GM12878 (cell line): ENCODE results near the gene B3GALT5. TPM values are rescaled to one million over a fixed set of nuclear protein-coding genes. Genes with fewer than 3 reads are reported as not detected.

Experiments used
- ATAC-seq: fragments of 200-7000 bp; cut with Tn5 transposase; 3 replicates; pipeline ENCODE4 v1.9.1; 2020; ENCODE audit warnings: mild to moderate bottlenecking, moderate library complexity
- BruUV-seq: library from RNA; stranded (reverse); fragments of 400-500 nt; replicated peaks from 2 replicates; lab custom pipeline; 2021; lab: Mats Ljungman, UMichigan
- CTCF ChIA-PET: fragments of 300-600 bp; sonication (Branson Sonifier 250); formaldehyde crosslinking; extraction: SDS; loops from one replicate; lab custom pipeline; 2021; ENCODE audit warnings: inconsistent platforms; lab: Yijun Ruan, JAX
- POLR2A ChIA-PET: fragments of 350-600 bp; formaldehyde crosslinking; extraction: SDS; loops from one replicate; lab custom pipeline; 2021; ENCODE audit warnings: inconsistent platforms; lab: Charles Lee
- RAD21 ChIA-PET: fragments of 300-600 bp; sonication (Branson Sonifier 250); formaldehyde crosslinking; loops from one replicate; lab custom pipeline; 2023; ENCODE audit warnings: antibody characterized with exemption; ENCODE audit not compliant: unreplicated experiment; lab: Charles Lee
- SMC1A ChIA-PET: fragments of 300-600 bp; sonication (Branson Sonifier 250); formaldehyde crosslinking; loops from one replicate; lab custom pipeline; 2023; ENCODE audit not compliant: unreplicated experiment, uncharacterized antibody; lab: Charles Lee
- DNase-seq: peaks from one replicate; pipeline ENCODE4 v3.0.0-alpha.2; 2011; ENCODE audit warnings: low read depth, low spot score
- FAIRE-seq: peaks from 3 replicates; lab custom pipeline; 2011; peaks lifted over from hg19 to GRCh38; lab: Jason Lieb, UNC
- H2AFZ ChIP-seq: 2 replicates; pipeline ENCODE4 v1.6.0; 2011; ENCODE audit warnings: low read depth, low read length, control low read depth; ENCODE audit not compliant: control insufficient read depth
- H3K27ac ChIP-seq: 2 replicates; pipeline ENCODE4 v1.5.1; 2011; ENCODE audit warnings: control low read depth; ENCODE audit not compliant: control insufficient read depth, insufficient read depth
- H3K27me3 ChIP-seq, 2 experiments: replicated peaks in 1 of 2; 2 replicates each; pipeline versions ENCODE4 v1.6.0 to v1.6.1; 2011; ENCODE audit warnings: low read length in 1 of 2; ENCODE audit not compliant: control insufficient read depth in 2 of 2, insufficient read depth in 2 of 2
- H3K36me3 ChIP-seq, 2 experiments: 2 replicates each; pipeline ENCODE4 v1.5.1; 2011; ENCODE audit warnings: low read length in 1 of 2; ENCODE audit not compliant: control insufficient read depth in 2 of 2, insufficient read depth in 2 of 2
- H3K4me1 ChIP-seq: 2 replicates; pipeline ENCODE4 v1.6.1; 2011; ENCODE audit warnings: mild to moderate bottlenecking, low read length, moderate library complexity, mixed read lengths; ENCODE audit not compliant: control insufficient read depth, insufficient read depth
- H3K4me2 ChIP-seq: 2 replicates; pipeline ENCODE4 v1.6.0; 2011; ENCODE audit warnings: control low read depth; ENCODE audit not compliant: control insufficient read depth, insufficient read depth
- H3K4me3 ChIP-seq: fragments of 200-600 bp; sonication (generic); 2 replicates; pipeline ENCODE4 v1.5.1; 2016
- H3K79me2 ChIP-seq: 2 replicates; pipeline ENCODE4 v1.6.0; 2011; ENCODE audit warnings: low read length; ENCODE audit not compliant: control insufficient read depth, insufficient read depth
- H3K9ac ChIP-seq: 2 replicates; pipeline ENCODE4 v1.8.0; 2011; ENCODE audit warnings: low read length, control low read depth, mixed read lengths; ENCODE audit not compliant: control insufficient read depth, insufficient read depth
- H3K9me3 ChIP-seq: replicated peaks from 3 replicates; pipeline ENCODE4 v1.5.1; 2011; ENCODE audit warnings: mild to moderate bottlenecking, low read length; ENCODE audit not compliant: control insufficient read depth, insufficient read depth
- H4K20me1 ChIP-seq: 2 replicates; pipeline ENCODE4 v1.6.0; 2011; ENCODE audit not compliant: control insufficient read depth, insufficient read depth
- BRCA1 ChIP-seq: IDR thresholded peaks from 2 replicates; pipeline ENCODE4 v1.6.1; 2011; ENCODE audit warnings: low read depth, low read length, improper control_type of control experiment
- CBX5 ChIP-seq: sonication (generic); IDR thresholded peaks from 2 replicates; pipeline ENCODE4 v1.6.1; 2016; ENCODE audit warnings: low read depth, moderate library complexity, mild to moderate bottlenecking, inconsistent platforms
- HCFC1 ChIP-seq: fragments of 150-350 bp; IDR thresholded peaks from 2 replicates; pipeline ENCODE4 v1.6.1; 2014; ENCODE audit warnings: low read length
- HDGF ChIP-seq: fragments of 450-650 bp; IDR thresholded peaks from 2 replicates; pipeline ENCODE4 v1.6.1; 2016; ENCODE audit warnings: antibody characterized with exemption
- IRF4 ChIP-seq: IDR thresholded peaks from 2 replicates; pipeline ENCODE4 v1.6.1; 2011; ENCODE audit warnings: low read depth, low read length
- KDM1A ChIP-seq: fragments of 200-600 bp; sonication (generic); IDR thresholded peaks from 2 replicates; pipeline ENCODE4 v1.6.1; 2016; ENCODE audit warnings: borderline replicate concordance
- MTA3 ChIP-seq: IDR thresholded peaks from 2 replicates; pipeline ENCODE4 v1.6.1; 2012; ENCODE audit warnings: low read length, inconsistent platforms, borderline replicate concordance
- MYC ChIP-seq: IDR thresholded peaks from 2 replicates; pipeline ENCODE4 v1.6.1; 2011; ENCODE audit warnings: mild to moderate bottlenecking, low read length, moderate library complexity, inconsistent platforms; ENCODE audit not compliant: insufficient read depth, insufficient replicate concordance, insufficient read length, severe bottlenecking
- PAX8 ChIP-seq: fragments of 450-650 bp; IDR thresholded peaks from 2 replicates; pipeline ENCODE4 v1.6.1; 2017; ENCODE audit warnings: mild to moderate bottlenecking, moderate library complexity
- SMAD5 ChIP-seq: IDR thresholded peaks from 2 replicates; pipeline ENCODE4 v1.6.1; 2016; ENCODE audit warnings: antibody characterized with exemption, low read depth
- TBL1XR1 ChIP-seq: IDR thresholded peaks from 2 replicates; pipeline ENCODE4 v1.6.1; 2012; ENCODE audit warnings: low read depth, low read length, improper control_type of control experiment
- ZZZ3 ChIP-seq: IDR thresholded peaks from 2 replicates; pipeline ENCODE4 v1.6.1; 2011; ENCODE audit warnings: low read depth; ENCODE audit not compliant: control insufficient read depth, insufficient read length
- WGBS: methylation state at CpG from one replicate; pipeline ENCODE4 v1.1.6; 2016; ENCODE audit warnings: low lambda C conversion rate; ENCODE audit not compliant: insufficient replicate concordance, insufficient coverage; ENCODE audit errors: missing lambda C conversion rate; 5-methylcytosine and 5-hydroxymethylcytosine counted together
- in situ Hi-C: fragments of 300-500 bp; cut with MboI; formaldehyde crosslinking; loops from 9 replicates; pipeline ENCODE4 v1.14.3; 2018; ENCODE audit warnings: mixed read lengths
- intact Hi-C: fragments of 100-400 bp; cut with micrococcal nuclease; formaldehyde crosslinking; loops from one replicate; pipeline ENCODE4 v1.14.2; 2022; ENCODE audit not compliant: unreplicated experiment
- polyA plus RNA-seq, 11 experiments: library from polyadenylated mRNA; depleted of rRNA in 4 of 11; unstranded in 6 of 11; stranded (reverse) in 5 of 11; fragments of >200 nt; fragmentation: Nextera tagmentation in 4 of 11; fragmentation: Illumina TruSeq in 1 of 11; extraction: Ambion mirVana in 4 of 11; extraction: Trizol in 1 of 11; gene quantifications; 1 replicate in 1 of 11; 2 replicates in 10 of 11; pipeline versions ENCODE4 v1.2.1 to v1.2.3, GENCODE V29; 2011 to 2016; ENCODE audit warnings: inconsistent platforms in 2 of 11, missing spikeins in 2 of 11, low read depth in 1 of 11
- total RNA-seq, 4 experiments: library from RNA; depleted of rRNA in 3 of 4; stranded (reverse); fragments of >200 nt in 3 of 4; fragmentation: Illumina TruSeq in 1 of 4; extraction: Trizol in 1 of 4; gene quantifications; 2 replicates each; pipeline versions ENCODE4 v1.2.1 to v1.2.3, GENCODE V29; 2013 to 2021
- TF ChIP-seq, protein P1 (sequence below): fragments of 450-650 bp; IDR thresholded peaks from 2 replicates; pipeline ENCODE4 v1.6.1; 2017; ENCODE audit warnings: mild to moderate bottlenecking
- TF ChIP-seq, protein P2 (sequence below): fragments of 450-650 bp; formaldehyde crosslinking; IDR thresholded peaks from 2 replicates; pipeline ENCODE4 v1.5.0; 2022; ENCODE audit warnings: mild to moderate bottlenecking, missing genetic modification characterization
- TF ChIP-seq, protein P3 (sequence below): fragments of 450-650 bp; IDR thresholded peaks from 2 replicates; pipeline ENCODE4 v1.6.1; 2018; ENCODE audit warnings: mild to moderate bottlenecking, low read depth, moderate library complexity; ENCODE audit not compliant: partially characterized antibody
- TF ChIP-seq, protein P4 (sequence below): fragments of 450-650 bp; IDR thresholded peaks from 2 replicates; pipeline ENCODE4 v1.6.1; 2014; ENCODE audit warnings: mild to moderate bottlenecking

Gene B3GALT5
- total and polyA plus RNA-seq, 10 of the 15 experiments (the other 5 are each of a cell fraction or from before 2014, with no cell fraction given) = 0.03 to 0.04 TPM; not detected in 8

DNA sequence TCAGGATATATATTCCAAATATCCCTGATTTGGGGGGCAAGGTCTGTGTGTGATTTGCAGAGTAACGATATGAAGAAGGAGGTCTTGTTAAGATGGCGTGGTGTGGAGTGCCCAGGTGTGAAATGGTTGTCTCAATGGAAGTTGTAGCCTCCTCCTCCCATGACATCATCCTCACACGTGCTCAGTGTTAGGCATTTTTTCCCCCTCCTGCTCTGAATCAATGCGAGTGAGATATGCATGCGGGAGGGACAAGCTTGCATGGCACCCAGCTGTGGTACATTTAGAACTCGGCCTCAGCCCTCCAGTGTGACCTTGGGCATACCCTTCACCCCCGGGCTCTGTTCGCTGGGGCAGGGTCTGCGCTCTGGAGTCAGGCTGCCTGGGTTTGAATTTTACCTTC, 55.6 kb downstream of the B3GALT5 start (continued):
- TF ChIP-seq, protein P1, sequence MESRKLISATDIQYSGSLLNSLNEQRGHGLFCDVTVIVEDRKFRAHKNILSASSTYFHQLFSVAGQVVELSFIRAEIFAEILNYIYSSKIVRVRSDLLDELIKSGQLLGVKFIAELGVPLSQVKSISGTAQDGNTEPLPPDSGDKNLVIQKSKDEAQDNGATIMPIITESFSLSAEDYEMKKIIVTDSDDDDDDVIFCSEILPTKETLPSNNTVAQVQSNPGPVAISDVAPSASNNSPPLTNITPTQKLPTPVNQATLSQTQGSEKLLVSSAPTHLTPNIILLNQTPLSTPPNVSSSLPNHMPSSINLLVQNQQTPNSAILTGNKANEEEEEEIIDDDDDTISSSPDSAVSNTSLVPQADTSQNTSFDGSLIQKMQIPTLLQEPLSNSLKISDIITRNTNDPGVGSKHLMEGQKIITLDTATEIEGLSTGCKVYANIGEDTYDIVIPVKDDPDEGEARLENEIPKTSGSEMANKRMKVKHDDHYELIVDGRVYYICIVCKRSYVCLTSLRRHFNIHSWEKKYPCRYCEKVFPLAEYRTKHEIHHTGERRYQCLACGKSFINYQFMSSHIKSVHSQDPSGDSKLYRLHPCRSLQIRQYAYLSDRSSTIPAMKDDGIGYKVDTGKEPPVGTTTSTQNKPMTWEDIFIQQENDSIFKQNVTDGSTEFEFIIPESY = no peak
- TF ChIP-seq KDM1A (no peak), HCFC1 (no peak), HDGF (no peak), CBX5 (no peak), PAX8 (no peak), MYC (no peak)
- TF ChIP-seq, protein P2, sequence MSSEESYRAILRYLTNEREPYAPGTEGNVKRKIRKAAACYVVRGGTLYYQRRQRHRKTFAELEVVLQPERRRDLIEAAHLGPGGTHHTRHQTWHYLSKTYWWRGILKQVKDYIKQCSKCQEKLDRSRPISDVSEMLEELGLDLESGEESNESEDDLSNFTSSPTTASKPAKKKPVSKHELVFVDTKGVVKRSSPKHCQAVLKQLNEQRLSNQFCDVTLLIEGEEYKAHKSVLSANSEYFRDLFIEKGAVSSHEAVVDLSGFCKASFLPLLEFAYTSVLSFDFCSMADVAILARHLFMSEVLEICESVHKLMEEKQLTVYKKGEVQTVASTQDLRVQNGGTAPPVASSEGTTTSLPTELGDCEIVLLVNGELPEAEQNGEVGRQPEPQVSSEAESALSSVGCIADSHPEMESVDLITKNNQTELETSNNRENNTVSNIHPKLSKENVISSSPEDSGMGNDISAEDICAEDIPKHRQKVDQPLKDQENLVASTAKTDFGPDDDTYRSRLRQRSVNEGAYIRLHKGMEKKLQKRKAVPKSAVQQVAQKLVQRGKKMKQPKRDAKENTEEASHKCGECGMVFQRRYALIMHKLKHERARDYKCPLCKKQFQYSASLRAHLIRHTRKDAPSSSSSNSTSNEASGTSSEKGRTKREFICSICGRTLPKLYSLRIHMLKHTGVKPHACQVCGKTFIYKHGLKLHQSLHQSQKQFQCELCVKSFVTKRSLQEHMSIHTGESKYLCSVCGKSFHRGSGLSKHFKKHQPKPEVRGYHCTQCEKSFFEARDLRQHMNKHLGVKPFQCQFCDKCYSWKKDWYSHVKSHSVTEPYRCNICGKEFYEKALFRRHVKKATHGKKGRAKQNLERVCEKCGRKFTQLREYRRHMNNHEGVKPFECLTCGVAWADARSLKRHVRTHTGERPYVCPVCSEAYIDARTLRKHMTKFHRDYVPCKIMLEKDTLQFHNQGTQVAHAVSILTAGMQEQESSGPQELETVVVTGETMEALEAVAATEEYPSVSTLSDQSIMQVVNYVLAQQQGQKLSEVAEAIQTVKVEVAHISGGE = no peak

DNA sequence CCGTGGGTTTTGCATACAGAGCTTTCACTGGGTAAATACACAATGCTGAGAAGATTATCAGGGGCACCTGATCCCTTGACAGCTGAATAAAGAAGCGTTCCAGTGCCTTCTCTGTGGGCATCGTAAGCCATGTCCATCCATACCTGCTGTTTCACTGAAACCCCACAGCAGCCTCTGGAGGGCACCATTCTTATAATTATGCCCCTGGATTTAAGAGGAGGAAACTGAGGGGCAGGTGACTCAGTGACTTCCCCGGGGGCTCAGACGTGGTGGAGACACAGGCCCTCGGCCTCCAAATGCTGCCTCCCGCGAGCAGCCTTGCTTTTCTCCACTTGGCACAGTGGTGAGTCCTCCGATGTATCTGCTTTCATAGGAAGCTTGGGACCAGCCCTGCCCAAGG, 56.7 kb downstream of the B3GALT5 start:
- in situ Hi-C loops = no loop called here
- WGBS = 41% methylated on average over 8 of the region's 9 CpGs
- TF ChIP-seq IRF4 (no peak), MTA3 (no peak), BRCA1 (no peak), ZZZ3 (no peak), SMAD5 (no peak), TBL1XR1 (no peak)
- TF ChIP-seq, protein P3, sequence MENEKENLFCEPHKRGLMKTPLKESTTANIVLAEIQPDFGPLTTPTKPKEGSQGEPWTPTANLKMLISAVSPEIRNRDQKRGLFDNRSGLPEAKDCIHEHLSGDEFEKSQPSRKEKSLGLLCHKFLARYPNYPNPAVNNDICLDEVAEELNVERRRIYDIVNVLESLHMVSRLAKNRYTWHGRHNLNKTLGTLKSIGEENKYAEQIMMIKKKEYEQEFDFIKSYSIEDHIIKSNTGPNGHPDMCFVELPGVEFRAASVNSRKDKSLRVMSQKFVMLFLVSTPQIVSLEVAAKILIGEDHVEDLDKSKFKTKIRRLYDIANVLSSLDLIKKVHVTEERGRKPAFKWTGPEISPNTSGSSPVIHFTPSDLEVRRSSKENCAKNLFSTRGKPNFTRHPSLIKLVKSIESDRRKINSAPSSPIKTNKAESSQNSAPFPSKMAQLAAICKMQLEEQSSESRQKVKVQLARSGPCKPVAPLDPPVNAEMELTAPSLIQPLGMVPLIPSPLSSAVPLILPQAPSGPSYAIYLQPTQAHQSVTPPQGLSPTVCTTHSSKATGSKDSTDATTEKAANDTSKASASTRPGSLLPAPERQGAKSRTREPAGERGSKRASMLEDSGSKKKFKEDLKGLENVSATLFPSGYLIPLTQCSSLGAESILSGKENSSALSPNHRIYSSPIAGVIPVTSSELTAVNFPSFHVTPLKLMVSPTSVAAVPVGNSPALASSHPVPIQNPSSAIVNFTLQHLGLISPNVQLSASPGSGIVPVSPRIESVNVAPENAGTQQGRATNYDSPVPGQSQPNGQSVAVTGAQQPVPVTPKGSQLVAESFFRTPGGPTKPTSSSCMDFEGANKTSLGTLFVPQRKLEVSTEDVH = no peak
- TF ChIP-seq, protein P4, sequence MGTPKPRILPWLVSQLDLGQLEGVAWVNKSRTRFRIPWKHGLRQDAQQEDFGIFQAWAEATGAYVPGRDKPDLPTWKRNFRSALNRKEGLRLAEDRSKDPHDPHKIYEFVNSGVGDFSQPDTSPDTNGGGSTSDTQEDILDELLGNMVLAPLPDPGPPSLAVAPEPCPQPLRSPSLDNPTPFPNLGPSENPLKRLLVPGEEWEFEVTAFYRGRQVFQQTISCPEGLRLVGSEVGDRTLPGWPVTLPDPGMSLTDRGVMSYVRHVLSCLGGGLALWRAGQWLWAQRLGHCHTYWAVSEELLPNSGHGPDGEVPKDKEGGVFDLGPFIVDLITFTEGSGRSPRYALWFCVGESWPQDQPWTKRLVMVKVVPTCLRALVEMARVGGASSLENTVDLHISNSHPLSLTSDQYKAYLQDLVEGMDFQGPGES = no peak

More for the DNA sequence above, 56.7 kb downstream of the B3GALT5 start:
- ChIA-PET RAD21 (no interaction called here), SMC1A (no interaction called here), CTCF (no interaction called here), POLR2A (no interaction called here)
- no peak overlapping the region for H3K4me3 ChIP-seq
- BruUV-seq = no TSS peak
- DNase-seq (no peak), ATAC-seq (no peak), FAIRE-seq (no peak)
- no peak overlapping the region for H3K27ac ChIP-seq
- no peaks in the 10 kb centered on the region for H3K36me3 ChIP-seq
- H3K9me3 ChIP-seq = no peaks in the 10 kb centered on the region; the same call in 2 of the 3 replicates
- no peak overlapping the region for H2AFZ ChIP-seq
- H3K9ac ChIP-seq = no peak overlapping the region
- no peak overlapping the region for H3K4me2 ChIP-seq
- H3K79me2 ChIP-seq = no peaks in the 10 kb centered on the region
- no peaks in the 10 kb centered on the region for H3K27me3 ChIP-seq
- no peaks in the 10 kb centered on the region for H4K20me1 ChIP-seq
- no peaks in the 10 kb centered on the region for H3K4me1 ChIP-seq
- intact Hi-C loops = no loop called here
